Testis (tissue), 3 donors: ENCODE measurements around the gene XPO5. TPM values are rescaled to one million over a fixed set of nuclear protein-coding genes. Genes with fewer than 3 reads are reported as not detected.

Experiments used
- DNase-seq: peaks from one replicate; pipeline ENCODE4 v3.0.0-alpha.2; 2019
- H3K27ac ChIP-seq, 2 donors: fragments of 200-600 bp; sonication (generic); one replicate each; pipeline ENCODE4 v1.5.1; 2019
- H3K27me3 ChIP-seq: fragments of 200-600 bp; sonication (generic); one replicate; pipeline ENCODE4 v1.5.1; 2019
- H3K36me3 ChIP-seq: fragments of 200-600 bp; sonication (generic); one replicate; pipeline ENCODE4 v1.5.1; 2017; ENCODE audit warnings: low read depth; ENCODE audit errors: missing control alignments
- H3K4me1 ChIP-seq: fragments of 200-600 bp; sonication (generic); one replicate; pipeline ENCODE4 v1.5.1; 2019
- H3K4me3 ChIP-seq, 2 donors: fragments of 200-600 bp; sonication (generic); one replicate each; pipeline ENCODE4 v1.5.1; 2017 to 2019
- H3K9me3 ChIP-seq: fragments of 200-600 bp; sonication (generic); one replicate; pipeline ENCODE4 v1.5.1; 2017
- CTCF ChIP-seq, 3 experiments: fragments of 450-650 bp in 2 of 3; fragments of 200-600 bp in 1 of 3; sonication (generic) in 1 of 3; IDR thresholded peaks; one replicate each; pipeline ENCODE4 v1.5.1; 2016 to 2019; ENCODE audit warnings: antibody characterized with exemption in 3 of 3, mild to moderate bottlenecking in 2 of 3, moderate library complexity in 1 of 3
- POLR2A ChIP-seq: fragments of 450-650 bp; IDR thresholded peaks from one replicate; pipeline ENCODE4 v1.6.1; 2017; ENCODE audit warnings: antibody characterized with exemption, mild to moderate bottlenecking, moderate library complexity
- WGBS, 2 donors: methylation state at CpG; one replicate each; pipeline ENCODE4 v1.1.5; 2018; 5-methylcytosine and 5-hydroxymethylcytosine counted together
- intact Hi-C: fragments of 100-400 bp; cut with DNase I; formaldehyde crosslinking; loops from one replicate; pipeline ENCODE4 v1.15.1; 2023; ENCODE audit warnings: low total_unique reads
- polyA plus RNA-seq: library from polyadenylated mRNA; stranded (reverse); fragments of 350-450 nt; fragmentation: Illumina TruSeq; extraction: RNeasy Lipid Tissue Mini Kit (QIAGEN cat#74804); gene quantifications from one replicate; pipeline ENCODE4 v1.2.3, GENCODE V29; 2014; ENCODE audit warnings: low read depth, low replicate concordance; ENCODE audit not compliant: insufficient read depth
- total RNA-seq, 2 donors: library from RNA; depleted of rRNA; stranded (reverse); fragments of >200 nt; gene quantifications; one replicate each; pipeline ENCODE4 v1.2.3, GENCODE V29; 2016

XPO5 gene
- total and polyA plus RNA-seq, 3 donors from 2014 or later, result 53.7 to 79.1 (median 65.8) TPM

DNA sequence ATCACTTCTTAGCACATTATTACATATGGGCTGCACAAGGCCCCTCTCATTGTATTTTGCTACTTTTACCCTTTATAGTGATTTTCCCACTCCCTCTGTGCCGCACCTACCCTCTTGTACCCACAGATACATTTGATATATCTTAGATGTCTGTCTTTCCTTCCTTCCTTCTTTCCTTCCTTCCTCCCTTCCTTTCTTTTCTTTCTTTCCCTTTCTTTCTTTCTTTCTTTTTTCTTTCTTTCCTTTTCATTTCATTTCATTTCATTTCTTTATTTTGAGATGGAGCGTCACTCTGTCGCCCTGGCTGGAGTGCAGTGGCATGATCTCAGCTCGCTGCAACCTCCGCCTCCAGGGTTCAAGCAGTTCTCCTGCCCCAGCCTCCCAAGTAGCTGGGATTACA lies 12.4 kb upstream of the XPO5 start:
- intact Hi-C loops, result no loop called here
- no peak for DNase-seq
- no peak for TF ChIP-seq CTCF (IDR thresholded peaks at IDR 0.05)
- TF ChIP-seq POLR2A, result no peak
- Histone ChIP-seq H3K9me3 (no peaks in the 10 kb centered on the region), H3K27me3 (no peaks in the 10 kb centered on the region), H3K36me3 (no peaks in the 10 kb centered on the region), H3K4me1 (no peaks in the 10 kb centered on the region), H3K27ac (no peak overlapping the region), H3K4me3 (no peak overlapping the region)
- WGBS, 2 donors, result 93 to 95% methylated on average over 5 of the region's 5 CpGs

DNA sequence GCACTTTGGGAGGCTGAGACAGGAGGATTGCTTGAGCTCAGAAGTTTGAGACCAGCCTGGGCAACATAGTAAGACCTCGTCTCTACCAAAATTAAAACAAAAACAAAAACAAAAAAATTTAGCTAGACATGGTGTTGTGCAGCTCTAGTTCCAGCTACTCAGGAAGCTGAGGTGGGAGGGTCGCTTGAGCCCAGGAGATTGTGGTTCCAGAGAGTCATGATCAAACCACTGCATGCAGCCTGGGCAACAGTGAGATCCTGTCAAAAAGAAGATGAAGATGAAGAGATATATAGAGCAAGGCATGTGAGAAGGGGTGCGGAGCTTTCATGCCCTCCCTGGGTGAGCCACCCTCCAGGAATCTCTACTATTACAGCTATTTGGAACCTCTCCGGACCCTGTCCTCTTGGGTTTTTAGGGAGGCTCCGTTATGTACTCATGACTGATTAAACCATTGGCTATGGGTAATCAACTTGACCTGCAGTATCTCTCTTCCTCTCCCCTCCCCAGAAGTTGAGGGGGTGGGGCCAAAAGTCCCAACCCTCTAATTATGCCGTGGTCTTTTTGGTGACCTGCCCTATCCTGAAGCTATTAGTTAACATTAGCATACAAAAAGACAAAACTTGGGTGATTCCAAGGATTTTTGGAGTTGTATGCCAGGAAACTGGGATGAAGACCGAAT lies 9.2 kb upstream of the XPO5 start:
- 90 to 91% methylated on average over 7 of the region's 7 CpGs for WGBS, 2 donors
- no peaks in the 10 kb centered on the region for H3K9me3 ChIP-seq
- no peak overlapping the region for H3K4me3 ChIP-seq
- H3K4me1 ChIP-seq, result no peaks in the 10 kb centered on the region
- intact Hi-C loops, result no loop called here
- H3K27ac ChIP-seq, result no peak overlapping the region
- H3K36me3 ChIP-seq, result no peaks in the 10 kb centered on the region
- H3K27me3 ChIP-seq, result no peaks in the 10 kb centered on the region
- TF ChIP-seq POLR2A, result no peak
- TF ChIP-seq CTCF (IDR thresholded peaks at IDR 0.05), result no peak
- DNase-seq, result no peak

- no peaks in the 10 kb centered on the region for H3K9me3 ChIP-seq
- no peak for DNase-seq
- no peak for TF ChIP-seq CTCF (IDR thresholded peaks at IDR 0.05)
- TF ChIP-seq POLR2A, result no peak
- intact Hi-C loops, result no loop called here
- no peaks in the 10 kb centered on the region for H3K36me3 ChIP-seq
- H3K4me1 ChIP-seq, result no peaks in the 10 kb centered on the region
- no peak overlapping the region for H3K27ac ChIP-seq
- 74 to 80% methylated on average over 5 of the region's 5 CpGs for WGBS, 2 donors
- no peak overlapping the region for H3K4me3 ChIP-seq
- no peaks in the 10 kb centered on the region for H3K27me3 ChIP-seq
These were observed 7.1 kb upstream of the XPO5 start for GRCh38 chr6:43582911-43583310.

- 89 to 91% methylated on average over 2 of the region's 2 CpGs for WGBS, 2 donors
- no peaks in the 10 kb centered on the region for H3K36me3 ChIP-seq
- peaks cover 15% of the 10 kb centered on the region for H3K4me1 ChIP-seq
- H3K4me3 ChIP-seq, result no peak overlapping the region
- no peak overlapping the region for H3K27ac ChIP-seq
- TF ChIP-seq CTCF (IDR thresholded peaks at IDR 0.05) (no peak), POLR2A (no peak)
- H3K27me3 ChIP-seq, result no peaks in the 10 kb centered on the region
- no peaks in the 10 kb centered on the region for H3K9me3 ChIP-seq
- intact Hi-C loops, result no loop called here
- DNase-seq, result no peak
These were observed 3.3 kb upstream of the XPO5 start for GRCh38 chr6:43579171-43579570.

GRCh38 chr6:43578748-43579147 lies 2.9 kb upstream of the XPO5 start:
- no peak for DNase-seq
- TF ChIP-seq CTCF (IDR thresholded peaks at IDR 0.05) (no peak), POLR2A (no peak)
- WGBS, 2 donors, result 89 to 92% methylated on average over 3 of the region's 3 CpGs
- no peaks in the 10 kb centered on the region for H3K36me3 ChIP-seq
- H3K9me3 ChIP-seq, result no peaks in the 10 kb centered on the region
- intact Hi-C loops, result no loop called here
- peaks cover 15% of the 10 kb centered on the region for H3K4me1 ChIP-seq
- H3K27ac ChIP-seq, result no peak overlapping the region
- no peaks in the 10 kb centered on the region for H3K27me3 ChIP-seq
- no peak overlapping the region for H3K4me3 ChIP-seq
